Keratinocyte (primary cell): Measurements from ENCODE around the gene RMND5B. TPM values are rescaled to one million over a fixed set of nuclear protein-coding genes. Genes with fewer than 3 reads are reported as not detected.

ENCODE experiments used
- DNase-seq: peaks from one replicate; pipeline ENCODE4 v3.0.0-alpha.2; 2011; ENCODE audit warnings: low read depth, missing footprints, low spot score
- FAIRE-seq: peaks from 2 replicates; lab custom pipeline; 2011; peaks lifted over from hg19 to GRCh38; lab: Jason Lieb, UNC
- H2AFZ ChIP-seq: 2 replicates; pipeline ENCODE4 v1.6.0; 2012; ENCODE audit warnings: low read length, control low read depth, inconsistent platforms; ENCODE audit not compliant: control insufficient read depth
- H3K27ac ChIP-seq: 2 replicates; pipeline ENCODE4 v1.5.1; 2011; ENCODE audit warnings: low read length; ENCODE audit not compliant: control insufficient read depth, insufficient read depth
- H3K27me3 ChIP-seq: 3 replicates; pipeline ENCODE4 v1.6.0; 2011; ENCODE audit warnings: low read length; ENCODE audit not compliant: control insufficient read depth, insufficient read depth; ENCODE audit errors: extremely low read depth
- H3K36me3 ChIP-seq, 2 experiments: 2 replicates in 1 of 2; 3 replicates in 1 of 2; pipeline ENCODE4 v1.5.1; 2011; ENCODE audit warnings: low read length in 2 of 2, mild to moderate bottlenecking in 1 of 2; ENCODE audit not compliant: control insufficient read depth in 2 of 2, insufficient read depth in 2 of 2; ENCODE audit errors: extremely low read depth in 1 of 2
- H3K4me1 ChIP-seq: 3 replicates; pipeline ENCODE4 v1.5.1; 2011; ENCODE audit warnings: low read length; ENCODE audit not compliant: control insufficient read depth, insufficient read depth; ENCODE audit errors: extremely low read depth
- H3K4me2 ChIP-seq: 3 replicates; pipeline ENCODE4 v1.6.0; 2011; ENCODE audit warnings: low read depth, low read length; ENCODE audit not compliant: control insufficient read depth, insufficient read depth; ENCODE audit errors: extremely low read depth
- H3K4me3 ChIP-seq, 3 experiments: fragments of 200-600 bp in 1 of 3; sonication (generic) in 1 of 3; 2 replicates in 2 of 3; 3 replicates in 1 of 3; pipeline ENCODE4 v1.5.1; 2011 to 2016; ENCODE audit warnings: low read length in 3 of 3, mild to moderate bottlenecking in 3 of 3, control low read depth in 2 of 3, inconsistent platforms in 1 of 3, low read depth in 1 of 3, mixed read lengths in 1 of 3, mixed run types in 1 of 3, moderate library complexity in 1 of 3; ENCODE audit not compliant: control insufficient read depth in 2 of 3, insufficient read depth in 2 of 3; ENCODE audit errors: extremely low read depth in 1 of 3
- H3K79me2 ChIP-seq: 2 replicates; pipeline ENCODE4 v1.6.0; 2012; ENCODE audit warnings: low read length; ENCODE audit not compliant: control insufficient read depth, insufficient read depth
- H3K9ac ChIP-seq: 3 replicates; pipeline ENCODE4 v1.6.0; 2011; ENCODE audit warnings: low read length; ENCODE audit not compliant: control insufficient read depth, insufficient read depth; ENCODE audit errors: extremely low read depth
- H3K9me1 ChIP-seq: 3 replicates; pipeline ENCODE4 v1.6.0; 2011; ENCODE audit warnings: low read length; ENCODE audit not compliant: control insufficient read depth, insufficient read depth; ENCODE audit errors: extremely low read depth
- H3K9me3 ChIP-seq: 2 replicates; pipeline ENCODE4 v1.5.1; 2012; ENCODE audit warnings: low read depth, low read length; ENCODE audit not compliant: control insufficient read depth
- H4K20me1 ChIP-seq: 3 replicates; pipeline ENCODE4 v1.6.0; 2011; ENCODE audit warnings: low read length; ENCODE audit not compliant: control insufficient read depth, insufficient read depth; ENCODE audit errors: extremely low read depth
- CTCF ChIP-seq, 3 experiments: IDR thresholded peaks in 1 of 3; conservative IDR thresholded peaks in 1 of 3; optimal IDR thresholded peaks in 1 of 3; 2 replicates in 2 of 3; 3 replicates in 1 of 3; pipeline versions ENCODE3 to v1.5.1; 2011; ENCODE audit warnings: low read length in 3 of 3, mild to moderate bottlenecking in 3 of 3, moderate library complexity in 2 of 3, control low read depth in 1 of 3, inconsistent platforms in 1 of 3; ENCODE audit not compliant: insufficient read depth in 2 of 3; ENCODE audit errors: extremely low read depth in 1 of 3
- EZH2 ChIP-seq: IDR thresholded peaks from one replicate; pipeline ENCODE4 v1.6.1; 2012; ENCODE audit warnings: inconsistent platforms, mild to moderate bottlenecking, low read length, moderate library complexity
- dilution Hi-C: fragments of 300-500 bp; cut with MboI; formaldehyde crosslinking; loops from one replicate; pipeline ENCODE4 v1.7.0; 2020; ENCODE audit warnings: low sequenced_read_pairs; ENCODE audit not compliant: extremely low pct_ligation_motif_present
- polyA minus RNA-seq, 3 experiments: library from RNA; depleted of rRNA, polyadenylated mRNA; stranded (reverse); fragments of >200 nt; gene quantifications; 1 replicate in 1 of 3; 2 replicates in 1 of 3; 3 replicates in 1 of 3; pipeline ENCODE4 v1.2.3, GENCODE V29; 2011
- polyA plus RNA-seq, 5 experiments: library from polyadenylated mRNA; depleted of rRNA in 3 of 5; stranded (reverse) in 3 of 5; stranded (forward) in 1 of 5; unstranded in 1 of 5; fragments of >200 nt; gene quantifications; 1 replicate in 1 of 5; 2 replicates in 3 of 5; 3 replicates in 1 of 5; pipeline versions ENCODE4 v1.2.1 to v1.2.3, GENCODE V29; 2011 to 2012; ENCODE audit warnings: missing spikeins in 2 of 5, low read depth in 1 of 5, low replicate concordance in 1 of 5

RMND5B gene
- polyA plus RNA-seq, result 15.5 to 20.2 TPM (median 15.8 TPM) in 3 replicates
- polyA plus RNA-seq (2011; ENCODE audit: low read depth), result 22.2 TPM
- 12.3 and 16.5 TPM in 2 replicates for polyA plus RNA-seq (2011; cell fraction: cytosol; rRNA removed)
- polyA plus RNA-seq (2011; cell fraction: nucleus; rRNA removed), result 24.9 and 27.3 TPM in 2 replicates
- polyA plus RNA-seq (2012; ENCODE audit: low replicate concordance), result 13.7 and 27.7 TPM in 2 replicates
- polyA minus RNA-seq, result 14.9 to 21.6 TPM (median 17.6 TPM) in 3 replicates
- 10.0 TPM for polyA minus RNA-seq (2011; cell fraction: cytosol; rRNA and poly(A)+ RNA removed)
- polyA minus RNA-seq (2011; cell fraction: nucleus; rRNA and poly(A)+ RNA removed), result 9.2 and 11.3 TPM in 2 replicates

- Histone ChIP-seq H3K36me3 (no peaks in the 10 kb centered on the region), H3K9me1 (no peaks in the 10 kb centered on the region), H2AFZ (peak within 1 kb of the TSS; percentile 59), H3K79me2 (peaks cover 9% of the 10 kb centered on the region), H4K20me1 (no peaks in the 10 kb centered on the region), H3K4me2 (peak within 1 kb of the TSS; percentile 98), H3K9me3 (no peaks in the 10 kb centered on the region), H3K27me3 (no peaks in the 10 kb centered on the region), H3K4me3 (peak within 1 kb of the TSS; percentile 76 to 95 (median 80)), H3K9ac (peak within 1 kb of the TSS; percentile 79), H3K4me1 (peaks cover 16% of the 10 kb centered on the region), H3K27ac (peak within 1 kb of the TSS; percentile 68)
- DNase-seq (no peak), FAIRE-seq (no peak)
- dilution Hi-C loops, result no loop called here
- no peak for TF ChIP-seq CTCF (optimal IDR thresholded peaks at IDR 0.05 in 1 of 3, IDR thresholded peaks at IDR 0.05 in 1 of 3, conservative IDR thresholded peaks at IDR 0.05 in 1 of 3; ENCODE audit: extremely low read depth in 1 of 3, insufficient read depth in 2 of 3, low read length in 3 of 3)
- no peak for TF ChIP-seq EZH2
Measured at GRCh38 chr5:178130576-178131445, at the start of gene RMND5B. Gene RMND5B (plus strand): TSS chr5:178131014. CDS start chr5:178138120, 7,106 bp downstream.

- H3K4me1 ChIP-seq, result no peaks in the 10 kb centered on the region
- H3K9me3 ChIP-seq, result no peaks in the 10 kb centered on the region
- no peak overlapping the region for H2AFZ ChIP-seq
- H3K4me2 ChIP-seq, result no peak overlapping the region
- no peak overlapping the region for H3K4me3 ChIP-seq
- H3K27me3 ChIP-seq, result no peaks in the 10 kb centered on the region
- H3K36me3 ChIP-seq, result no peaks in the 10 kb centered on the region
- dilution Hi-C loops, result no loop called here
- DNase-seq (no peak), FAIRE-seq (no peak)
- no peaks in the 10 kb centered on the region for H4K20me1 ChIP-seq
- TF ChIP-seq CTCF (optimal IDR thresholded peaks at IDR 0.05 in 1 of 3, IDR thresholded peaks at IDR 0.05 in 1 of 3, conservative IDR thresholded peaks at IDR 0.05 in 1 of 3; ENCODE audit: extremely low read depth in 1 of 3, insufficient read depth in 2 of 3, low read length in 3 of 3) (no peak), EZH2 (no peak)
- H3K27ac ChIP-seq, result no peak overlapping the region
- H3K9ac ChIP-seq, result no peak overlapping the region
- H3K9me1 ChIP-seq, result no peaks in the 10 kb centered on the region
- no peaks in the 10 kb centered on the region for H3K79me2 ChIP-seq
Measured at GRCh38 chr5:178081571-178082243, 49.1 kb upstream of the RMND5B start.
